IMR-90 (cell line): Measurements from ENCODE around the gene SLX4IP. TPM values are rescaled to one million over a fixed set of nuclear protein-coding genes. Genes with fewer than 3 reads are reported as not detected.
"Not testable (repeated sequence)": the region's sequence is repeated elsewhere in the genome, so short reads cannot be mapped to it uniquely, and the experiment has no call there.

Experiments used
- ATAC-seq: fragments of 200-7000 bp; cut with Tn5 transposase; 2 replicates; pipeline ENCODE4 v1.9.1; 2020; ENCODE audit warnings: low read depth, mild to moderate bottlenecking, moderate library complexity
- BruUV-seq: library from RNA; stranded (reverse); fragments of 400-500 nt; replicated peaks from 2 replicates; lab custom pipeline; 2021; lab: Mats Ljungman, UMichigan
- CTCF ChIA-PET: fragments of 300-600 bp; formaldehyde crosslinking; extraction: SDS; loops from one replicate; lab custom pipeline; 2021; ENCODE audit warnings: antibody characterized with exemption; lab: Yijun Ruan, JAX
- POLR2A ChIA-PET: fragments of 300-600 bp; sonication (Branson Sonifier 250); formaldehyde crosslinking; loops from one replicate; lab custom pipeline; 2022; ENCODE audit warnings: antibody characterized with exemption; ENCODE audit not compliant: unreplicated experiment; lab: Charles Lee
- DNase-seq: peaks from one replicate; pipeline ENCODE4 v3.0.0; 2013
- H2AFZ ChIP-seq: replicated peaks from 2 replicates; pipeline ENCODE3; 2013; ENCODE audit warnings: low read length, mild to moderate bottlenecking; ENCODE audit not compliant: poor library complexity
- H2AK5ac ChIP-seq: 2 replicates; pipeline ENCODE4 v1.6.1; 2013; ENCODE audit warnings: low read depth, low read length, inconsistent platforms
- H2AK9ac ChIP-seq: replicated peaks from 2 replicates; pipeline ENCODE3; 2013; ENCODE audit warnings: mild to moderate bottlenecking, low read depth, low read length, moderate library complexity; ENCODE audit not compliant: poor library complexity
- H2BK120ac ChIP-seq: 2 replicates; pipeline ENCODE4 v1.6.1; 2013; ENCODE audit warnings: low read depth, low read length, inconsistent platforms
- H2BK15ac ChIP-seq: 3 replicates; pipeline ENCODE4 v1.6.1; 2013; ENCODE audit warnings: low read depth, low read length, inconsistent platforms
- H2BK20ac ChIP-seq: 2 replicates; pipeline ENCODE4 v1.6.1; 2013; ENCODE audit warnings: low read depth, mild to moderate bottlenecking, inconsistent platforms, low read length, moderate library complexity
- H2BK5ac ChIP-seq: 2 replicates; pipeline ENCODE4 v1.6.1; 2013; ENCODE audit warnings: mild to moderate bottlenecking, low read depth, low read length, inconsistent platforms; ENCODE audit not compliant: poor library complexity, severe bottlenecking
- H3K14ac ChIP-seq: replicated peaks from 2 replicates; pipeline ENCODE4 v1.6.1; 2013; ENCODE audit warnings: low read depth, low read length, inconsistent platforms
- H3K18ac ChIP-seq: 2 replicates; pipeline ENCODE4 v1.6.1; 2013; ENCODE audit warnings: low read depth, low read length, control low read depth
- H3K23ac ChIP-seq: 2 replicates; pipeline ENCODE4 v1.6.1; 2013; ENCODE audit warnings: low read depth, low read length, inconsistent platforms
- H3K27ac ChIP-seq: 2 replicates; pipeline ENCODE4 v1.5.1; 2013; ENCODE audit warnings: mild to moderate bottlenecking, control low read depth, low read length; ENCODE audit not compliant: insufficient read depth
- H3K27me3 ChIP-seq: 2 replicates; pipeline ENCODE4 v1.6.1; 2013; ENCODE audit warnings: low read length; ENCODE audit not compliant: control insufficient read depth, insufficient read depth
- H3K36me3 ChIP-seq: 2 replicates; pipeline ENCODE4 v1.6.1; 2013; ENCODE audit warnings: low read length, mixed read lengths; ENCODE audit not compliant: control insufficient read depth, insufficient read depth
- H3K4ac ChIP-seq: 2 replicates; pipeline ENCODE4 v1.6.1; 2013; ENCODE audit warnings: low read depth, low read length, inconsistent platforms
- H3K4me1 ChIP-seq: 2 replicates; pipeline ENCODE4 v1.6.1; 2013; ENCODE audit warnings: low read length, mixed read lengths; ENCODE audit not compliant: control insufficient read depth, insufficient read depth
- H3K4me2 ChIP-seq: 2 replicates; pipeline ENCODE4 v1.6.1; 2013; ENCODE audit warnings: low read depth, mild to moderate bottlenecking, control low read depth, low read length, moderate library complexity
- H3K4me3 ChIP-seq: 2 replicates; pipeline ENCODE4 v1.5.1; 2013; ENCODE audit warnings: low read depth, mild to moderate bottlenecking, control low read depth, low read length, moderate library complexity; ENCODE audit not compliant: insufficient read depth
- H3K56ac ChIP-seq: 2 replicates; pipeline ENCODE4 v1.6.1; 2013; ENCODE audit warnings: low read length, inconsistent platforms; ENCODE audit not compliant: insufficient read depth; ENCODE audit errors: extremely low read depth
- H3K79me1 ChIP-seq, 2 experiments: 2 replicates each; pipeline ENCODE4 v1.6.1; 2013; ENCODE audit warnings: low read length in 2 of 2, inconsistent platforms in 1 of 2, low read depth in 1 of 2
- H3K9ac ChIP-seq: 2 replicates; pipeline ENCODE4 v1.6.1; 2013; ENCODE audit warnings: low read depth, low read length, control low read depth
- H3K9me1 ChIP-seq: 2 replicates; pipeline ENCODE4 v1.6.1; 2013; ENCODE audit warnings: low read length, inconsistent platforms; ENCODE audit not compliant: insufficient read depth
- H3K9me3 ChIP-seq: 2 replicates; pipeline ENCODE4 v1.6.1; 2013; ENCODE audit warnings: low read length; ENCODE audit not compliant: control insufficient read depth, insufficient read depth
- H4K20me1 ChIP-seq: 2 replicates; pipeline ENCODE4 v1.6.1; 2013; ENCODE audit warnings: low read length, inconsistent platforms; ENCODE audit not compliant: insufficient read depth
- H4K5ac ChIP-seq: 2 replicates; pipeline ENCODE4 v1.6.1; 2013; ENCODE audit warnings: mild to moderate bottlenecking, low read depth, low read length, control low read depth
- H4K8ac ChIP-seq, 2 experiments: 2 replicates each; pipeline ENCODE4 v1.6.1; 2013; ENCODE audit warnings: low read depth in 2 of 2, low read length in 2 of 2, control low read depth in 1 of 2, inconsistent platforms in 1 of 2
- H4K91ac ChIP-seq: 2 replicates; pipeline ENCODE4 v1.6.1; 2013; ENCODE audit warnings: low read depth, low read length, inconsistent platforms; ENCODE audit not compliant: insufficient read depth
- WGBS, 2 experiments: methylation state at CpG; one replicate each; pipeline versions ENCODE4 v1.1.5 to v1.1.7; 2013; ENCODE audit warnings: missing lambda C conversion rate in 2 of 2; ENCODE audit not compliant: insufficient read length in 1 of 2; ENCODE audit errors: extremely low coverage in 2 of 2; 5-methylcytosine and 5-hydroxymethylcytosine counted together
- dilution Hi-C: fragments of 300-500 bp; cut with HindIII; formaldehyde crosslinking; loops from one replicate; pipeline ENCODE4 v1.14.3; 2018; ENCODE audit warnings: low sequenced_read_pairs; ENCODE audit not compliant: unreplicated experiment
- in situ Hi-C: fragments of 300-500 bp; cut with MboI; formaldehyde crosslinking; loops from 3 replicates; pipeline ENCODE4 v1.14.3; 2019; ENCODE audit warnings: low sequenced_read_pairs, inconsistent platforms, mixed read lengths
- intact Hi-C: fragments of 100-400 bp; cut with micrococcal nuclease; formaldehyde crosslinking; loops from 2 replicates; pipeline ENCODE4 v1.10.0; 2022
- polyA plus RNA-seq, 3 experiments: library from polyadenylated mRNA; depleted of rRNA; stranded (reverse); fragments of >200 nt; gene quantifications; 2 replicates each; pipeline ENCODE4 v1.2.3, GENCODE V29; 2012; ENCODE audit warnings: low replicate concordance in 1 of 3
- total RNA-seq: library from RNA; depleted of rRNA; stranded (reverse); fragments of >200 nt; gene quantifications from 2 replicates; pipeline ENCODE4 v1.2.3, GENCODE V29; 2012

The SLX4IP gene
- total and polyA plus RNA-seq, 2 of the 4 experiments (the other 2 are of a cell fraction): 1.3 to 5.9 TPM

DNA sequence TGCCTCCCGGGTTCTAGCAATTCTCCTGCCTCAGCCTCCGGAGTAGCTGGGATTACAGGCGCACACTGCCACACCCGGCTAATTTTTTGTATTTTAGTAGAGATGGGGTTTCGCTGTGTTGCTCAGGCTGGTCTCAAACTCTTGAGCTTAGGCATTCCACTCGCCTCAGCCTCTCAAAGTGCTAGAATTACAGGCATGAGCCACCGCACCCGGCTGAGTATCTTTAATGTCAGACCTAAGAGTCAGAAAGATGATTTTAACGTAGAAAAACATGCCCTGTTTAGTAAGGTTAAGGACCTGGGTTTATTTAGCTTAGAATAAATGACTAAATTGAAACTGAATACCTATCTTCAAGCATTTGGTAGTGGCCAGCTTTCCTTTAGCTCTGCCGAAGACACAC is 155.3 kb downstream of the SLX4IP start:
- H3K9me3 ChIP-seq, H4K8ac ChIP-seq, intact Hi-C loops, H2AFZ ChIP-seq, BruUV-seq, H3K9ac ChIP-seq, dilution Hi-C loops, ATAC-seq, POLR2A ChIA-PET, H3K27me3 ChIP-seq, H3K36me3 ChIP-seq, CTCF ChIA-PET, H2AK9ac ChIP-seq, H2BK15ac ChIP-seq, DNase-seq, H3K4me3 ChIP-seq, H3K27ac ChIP-seq, H3K9me1 ChIP-seq, H4K20me1 ChIP-seq, H2AK5ac ChIP-seq, H3K4me2 ChIP-seq, H2BK5ac ChIP-seq, H3K23ac ChIP-seq, in situ Hi-C loops, H4K91ac ChIP-seq, H3K14ac ChIP-seq, H3K79me1 ChIP-seq, H3K56ac ChIP-seq: not testable (repeated sequence)
- Histone ChIP-seq H3K4me1 (peaks cover 15% of the 10 kb centered on the region), H3K4ac (peak overlapping the region; percentile 14; the same call in 1 of the 2 replicates), H2BK120ac (peak overlapping the region; percentile 95; the same call in 1 of the 2 replicates), H3K18ac (peak overlapping the region; percentile 65; the same call in 1 of the 2 replicates), H4K5ac (0 out of 2 replicates have a peak overlapping the region, but pooled peaks have one; percentile 25), H2BK20ac (peak overlapping the region; percentile 5; the same call in 1 of the 2 replicates)
- no CpG with 5 or more reads among the region's 10 CpGs for WGBS, 2 experiments
